CD14-positive monocyte (primary cell): ENCODE results near the gene EDEM1. TPM values are rescaled to one million over a fixed set of nuclear protein-coding genes. Genes with fewer than 3 reads are reported as not detected.
A peak's percentile ranks its signal among the peaks of the same experiment; 100 is the strongest.

Experiments used
- DNase-seq, 3 donors: peaks; one replicate each; pipeline ENCODE4 v3.0.0-alpha.2; 2011 to 2022
- H2AFZ ChIP-seq: 2 replicates; pipeline ENCODE4 v1.6.0; 2012; ENCODE audit warnings: mild to moderate bottlenecking, low read depth, low read length, inconsistent platforms; ENCODE audit not compliant: insufficient read depth, poor library complexity, severe bottlenecking
- H3K27ac ChIP-seq, 2 donors: 1 replicate in 1 of 2; 2 replicates in 1 of 2; pipeline ENCODE4 v1.5.1; 2012 to 2013; ENCODE audit warnings: low read length in 2 of 2, control low read depth in 1 of 2, inconsistent platforms in 1 of 2, low read depth in 1 of 2, mild to moderate bottlenecking in 1 of 2
- H3K27me3 ChIP-seq, 2 donors: one replicate each; pipeline versions ENCODE4 v1.6.0 to v1.6.1; 2011 to 2013; ENCODE audit warnings: low read length in 2 of 2; ENCODE audit not compliant: control insufficient read depth in 2 of 2, insufficient read depth in 2 of 2
- H3K36me3 ChIP-seq, 2 donors: replicated peaks in 1 of 2; 1 replicate in 1 of 2; 2 replicates in 1 of 2; pipeline versions ENCODE4 v1.5.1 to v1.6.1; 2012 to 2013; ENCODE audit warnings: low read length in 2 of 2, control low read depth in 1 of 2, inconsistent platforms in 1 of 2, mild to moderate bottlenecking in 1 of 2; ENCODE audit not compliant: insufficient read depth in 2 of 2, control insufficient read depth in 1 of 2
- H3K4me1 ChIP-seq, 2 donors: 1 replicate in 1 of 2; 2 replicates in 1 of 2; pipeline versions ENCODE4 v1.5.1 to v1.6.1; 2012 to 2013; ENCODE audit warnings: low read length in 2 of 2, control low read depth in 1 of 2, inconsistent platforms in 1 of 2, mild to moderate bottlenecking in 1 of 2, moderate library complexity in 1 of 2; ENCODE audit not compliant: insufficient read depth in 2 of 2, control insufficient read depth in 1 of 2
- H3K4me2 ChIP-seq: replicated peaks from 2 replicates; pipeline ENCODE3; 2012; ENCODE audit warnings: low read length, moderate library complexity, mild to moderate bottlenecking; ENCODE audit not compliant: poor library complexity, severe bottlenecking; ENCODE audit errors: extremely low read depth
- H3K4me3 ChIP-seq, 3 experiments: fragments of 200-600 bp in 1 of 3; sonication (generic) in 1 of 3; replicated peaks in 1 of 3; 1 replicate in 2 of 3; 2 replicates in 1 of 3; pipeline ENCODE4 v1.5.1; 2011 to 2013; ENCODE audit warnings: low read length in 3 of 3, mild to moderate bottlenecking in 3 of 3, control low read depth in 2 of 3, low read depth in 2 of 3, inconsistent platforms in 1 of 3, moderate library complexity in 1 of 3
- H3K79me2 ChIP-seq: 2 replicates; pipeline ENCODE4 v1.6.0; 2012; ENCODE audit warnings: mild to moderate bottlenecking, control low read depth, inconsistent platforms, low read length, moderate library complexity; ENCODE audit not compliant: insufficient read depth
- H3K9ac ChIP-seq: 2 replicates; pipeline ENCODE4 v1.6.0; 2017; ENCODE audit warnings: low read length, mild to moderate bottlenecking; ENCODE audit not compliant: insufficient read depth, poor library complexity, severe bottlenecking
- H3K9me3 ChIP-seq, 2 donors: replicated peaks in 1 of 2; 1 replicate in 1 of 2; 2 replicates in 1 of 2; pipeline versions ENCODE4 v1.5.1 to v1.6.1; 2012 to 2013; ENCODE audit warnings: low read length in 2 of 2, control low read depth in 1 of 2; ENCODE audit not compliant: control insufficient read depth in 1 of 2, insufficient read depth in 1 of 2
- H4K20me1 ChIP-seq: 2 replicates; pipeline ENCODE4 v1.6.0; 2012; ENCODE audit warnings: mild to moderate bottlenecking, low read length, control low read depth, moderate library complexity; ENCODE audit not compliant: insufficient read depth
- H3K27ac Mint-ChIP-seq, 7 donors: one replicate each; pipeline ENCODE4 v1.8.0; 2020; ENCODE audit warnings: mild to moderate bottlenecking in 7 of 7, mixed read lengths in 7 of 7, moderate library complexity in 6 of 7, inconsistent platforms in 2 of 7
- H3K27me3 Mint-ChIP-seq, 3 donors: one replicate each; pipeline ENCODE4 v1.8.0; 2021 to 2022; ENCODE audit warnings: low read depth in 3 of 3, mild to moderate bottlenecking in 3 of 3, mixed read lengths in 3 of 3, moderate library complexity in 3 of 3, inconsistent platforms in 1 of 3
- H3K36me3 Mint-ChIP-seq, 2 donors: one replicate each; pipeline ENCODE4 v1.8.0; 2020; ENCODE audit warnings: mixed read lengths in 2 of 2, inconsistent platforms in 1 of 2, mild to moderate bottlenecking in 1 of 2
- H3K4me1 Mint-ChIP-seq: one replicate; pipeline ENCODE4 v1.8.0; 2020; ENCODE audit warnings: mild to moderate bottlenecking, mixed read lengths
- H3K4me3 Mint-ChIP-seq, 2 donors: one replicate each; pipeline ENCODE4 v1.8.0; 2020; ENCODE audit warnings: mild to moderate bottlenecking in 2 of 2, mixed read lengths in 2 of 2, moderate library complexity in 1 of 2
- H3K9me3 Mint-ChIP-seq, 7 donors: one replicate each; pipeline ENCODE4 v1.8.0; 2020 to 2022; ENCODE audit warnings: mixed read lengths in 7 of 7, mild to moderate bottlenecking in 6 of 7, moderate library complexity in 6 of 7, inconsistent platforms in 2 of 7
- WGBS: methylation state at CpG from one replicate; pipeline ENCODE4 v1.1.5; 2013; ENCODE audit warnings: missing lambda C conversion rate; ENCODE audit not compliant: insufficient coverage; 5-methylcytosine and 5-hydroxymethylcytosine counted together
- intact Hi-C, 2 donors: fragments of 100-400 bp; cut with micrococcal nuclease; formaldehyde crosslinking; loops; one replicate each; pipeline versions ENCODE4 v1.15.0 to v1.15.1; 2023
- polyA plus RNA-seq, 3 donors: library from polyadenylated mRNA; depleted of rRNA in 1 of 3; unstranded in 2 of 3; stranded (reverse) in 1 of 3; fragments of 300-500 nt in 2 of 3; fragments of >200 nt in 1 of 3; fragmentation: Illumina TruSeq in 2 of 3; gene quantifications; 1 replicate in 2 of 3; 2 replicates in 1 of 3; pipeline ENCODE4 v1.2.3, GENCODE V29; 2012 to 2021
- TF ChIP-seq, protein P1 (sequence below): fragments of 200-600 bp; IDR thresholded peaks from one replicate; pipeline ENCODE4 v1.8.0; 2022; ENCODE audit warnings: antibody characterized with exemption, mild to moderate bottlenecking

Gene EDEM1
- polyA plus RNA-seq, 3 donors = 17.5 to 31.7 (median 23.7) TPM

DNA sequence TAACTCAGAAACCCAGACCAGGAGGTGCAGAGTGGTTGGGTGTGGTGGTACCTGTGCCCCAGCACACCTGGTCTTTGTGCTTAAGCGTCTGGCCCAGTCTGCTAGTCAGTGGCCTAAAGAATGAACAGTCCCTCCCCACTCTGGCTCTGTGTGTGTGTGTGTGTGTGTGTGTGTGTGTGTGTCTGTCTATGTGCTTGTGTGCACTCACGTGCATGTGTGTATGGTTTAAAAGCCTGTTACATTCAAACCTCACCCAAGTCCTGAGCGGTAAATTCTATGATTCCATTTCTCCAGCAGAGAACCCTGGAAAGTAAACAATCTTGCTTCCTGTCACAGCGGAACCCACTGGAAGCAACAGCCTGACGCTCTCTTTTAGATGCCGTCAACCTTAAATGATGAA, 34.2 kb downstream of the EDEM1 start:
- Mint-ChIP-seq H3K4me3 (no peak overlapping the region), H3K4me1 (no peaks in the 10 kb centered on the region), H3K9me3 (peaks cover 0 to 3% (median 0%) of the 10 kb centered on the region in 7 donors), H3K27me3 (no peaks in the 10 kb centered on the region), H3K27ac (peak overlapping the region in 3 of 7 donors; percentile 15 to 42 (median 27)), H3K36me3 (peaks cover 29 to 47% of the 10 kb centered on the region in 2 donors)
- TF ChIP-seq, protein P1, sequence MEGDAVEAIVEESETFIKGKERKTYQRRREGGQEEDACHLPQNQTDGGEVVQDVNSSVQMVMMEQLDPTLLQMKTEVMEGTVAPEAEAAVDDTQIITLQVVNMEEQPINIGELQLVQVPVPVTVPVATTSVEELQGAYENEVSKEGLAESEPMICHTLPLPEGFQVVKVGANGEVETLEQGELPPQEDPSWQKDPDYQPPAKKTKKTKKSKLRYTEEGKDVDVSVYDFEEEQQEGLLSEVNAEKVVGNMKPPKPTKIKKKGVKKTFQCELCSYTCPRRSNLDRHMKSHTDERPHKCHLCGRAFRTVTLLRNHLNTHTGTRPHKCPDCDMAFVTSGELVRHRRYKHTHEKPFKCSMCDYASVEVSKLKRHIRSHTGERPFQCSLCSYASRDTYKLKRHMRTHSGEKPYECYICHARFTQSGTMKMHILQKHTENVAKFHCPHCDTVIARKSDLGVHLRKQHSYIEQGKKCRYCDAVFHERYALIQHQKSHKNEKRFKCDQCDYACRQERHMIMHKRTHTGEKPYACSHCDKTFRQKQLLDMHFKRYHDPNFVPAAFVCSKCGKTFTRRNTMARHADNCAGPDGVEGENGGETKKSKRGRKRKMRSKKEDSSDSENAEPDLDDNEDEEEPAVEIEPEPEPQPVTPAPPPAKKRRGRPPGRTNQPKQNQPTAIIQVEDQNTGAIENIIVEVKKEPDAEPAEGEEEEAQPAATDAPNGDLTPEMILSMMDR = no peak
- no peak overlapping the region for H3K4me2 ChIP-seq
- no peaks in the 10 kb centered on the region for H3K9me3 ChIP-seq
- no CpG with 5 or more reads among the region's 6 CpGs for WGBS
- peaks cover 22 to 56% of the 10 kb centered on the region in 2 donors for H3K36me3 ChIP-seq
- no peak overlapping the region for H3K4me3 ChIP-seq
- no peaks in the 10 kb centered on the region for H3K79me2 ChIP-seq
- H2AFZ ChIP-seq = no peak overlapping the region
- peaks cover 17% of the 10 kb centered on the region for H4K20me1 ChIP-seq
- intact Hi-C loops = no loop called here
- H3K27ac ChIP-seq = no peak overlapping the region
- no peaks in the 10 kb centered on the region for H3K4me1 ChIP-seq
- no peak for DNase-seq
- H3K9ac ChIP-seq = no peak overlapping the region
- H3K27me3 ChIP-seq = no peaks in the 10 kb centered on the region

DNA sequence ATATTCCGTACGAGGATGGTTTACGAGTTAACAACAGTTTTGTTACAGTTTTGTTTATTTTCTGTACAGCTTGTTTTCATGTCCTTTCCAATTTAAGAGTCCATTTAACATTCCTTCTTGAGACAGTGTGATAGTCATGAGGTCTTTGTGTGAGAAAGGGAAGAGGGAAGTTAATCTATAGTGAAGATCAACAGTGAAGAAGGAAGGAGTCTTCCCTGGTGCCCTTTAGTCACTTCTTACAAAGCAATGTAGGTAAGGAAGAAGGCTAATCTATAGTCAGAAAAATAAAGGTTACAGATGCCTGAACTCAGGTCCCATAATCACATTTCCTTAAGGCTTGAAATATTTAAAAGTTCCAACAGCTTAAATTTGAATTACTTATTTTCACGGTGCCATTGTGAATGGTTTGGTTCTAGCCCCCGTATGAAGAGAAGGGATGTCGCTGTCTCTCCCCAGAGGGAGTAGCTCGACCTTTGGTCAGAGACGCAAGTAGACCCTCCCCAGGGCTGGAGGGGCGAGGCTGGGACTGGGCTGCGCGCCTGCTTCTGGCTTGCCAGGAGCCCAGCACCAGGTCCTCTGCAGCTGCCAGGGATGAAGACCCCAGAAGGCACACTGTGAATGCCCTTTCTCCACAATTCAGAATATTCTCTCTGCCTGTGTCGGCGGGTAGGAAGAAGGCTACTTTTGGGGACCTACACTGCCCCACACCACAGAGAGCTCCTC, 34.9 kb downstream of the EDEM1 start:
- Histone ChIP-seq H3K9me3 (no peaks in the 10 kb centered on the region), H3K4me3 (no peak overlapping the region), H3K9ac (no peak overlapping the region), H3K27ac (peak overlapping the region in 1 of 2 donors; percentile 32), H3K36me3 (peaks cover 16 to 49% of the 10 kb centered on the region in 2 donors), H3K4me1 (no peaks in the 10 kb centered on the region), H3K79me2 (no peaks in the 10 kb centered on the region), H3K4me2 (no peak overlapping the region), H3K27me3 (no peaks in the 10 kb centered on the region), H2AFZ (no peak overlapping the region), H4K20me1 (peaks cover 17% of the 10 kb centered on the region)
- Mint-ChIP-seq H3K4me1 (no peaks in the 10 kb centered on the region), H3K27me3 (peaks cover 0 to 2% (median 0%) of the 10 kb centered on the region in 3 donors), H3K27ac (peak overlapping the region in 1 of 7 donors; percentile 27), H3K9me3 (peaks cover 0 to 3% (median 0%) of the 10 kb centered on the region in 7 donors), H3K36me3 (peaks cover 23 to 40% of the 10 kb centered on the region in 2 donors), H3K4me3 (no peak overlapping the region)
- no peak for DNase-seq
- TF ChIP-seq, protein P1 = no peak
- intact Hi-C loops = no loop called here
- 93% methylated on average over 8 of the region's 13 CpGs for WGBS
